ENCODE measurements around the gene FOCAD.

DNA sequence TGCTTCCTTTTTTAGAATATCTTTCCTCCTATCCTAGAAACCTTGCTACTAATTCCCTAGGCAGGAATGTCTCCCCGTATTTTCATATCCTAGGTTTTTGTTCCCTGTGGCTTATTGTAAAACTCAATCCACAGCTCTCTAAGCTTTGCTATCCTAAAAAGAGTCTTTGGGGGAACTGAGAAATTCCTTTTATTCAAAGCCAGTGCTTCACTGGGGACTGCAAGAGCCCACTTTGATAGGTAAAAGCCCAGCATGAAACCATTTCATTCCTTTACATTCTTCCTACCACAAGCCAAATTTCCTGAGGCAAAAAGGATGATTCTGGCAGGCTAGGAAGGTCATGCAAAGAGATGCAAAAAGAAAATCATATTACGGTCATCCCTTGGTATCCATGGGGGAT is 353.2 kb downstream of the FOCAD start:
- TF ChIP-seq, protein P1, sequence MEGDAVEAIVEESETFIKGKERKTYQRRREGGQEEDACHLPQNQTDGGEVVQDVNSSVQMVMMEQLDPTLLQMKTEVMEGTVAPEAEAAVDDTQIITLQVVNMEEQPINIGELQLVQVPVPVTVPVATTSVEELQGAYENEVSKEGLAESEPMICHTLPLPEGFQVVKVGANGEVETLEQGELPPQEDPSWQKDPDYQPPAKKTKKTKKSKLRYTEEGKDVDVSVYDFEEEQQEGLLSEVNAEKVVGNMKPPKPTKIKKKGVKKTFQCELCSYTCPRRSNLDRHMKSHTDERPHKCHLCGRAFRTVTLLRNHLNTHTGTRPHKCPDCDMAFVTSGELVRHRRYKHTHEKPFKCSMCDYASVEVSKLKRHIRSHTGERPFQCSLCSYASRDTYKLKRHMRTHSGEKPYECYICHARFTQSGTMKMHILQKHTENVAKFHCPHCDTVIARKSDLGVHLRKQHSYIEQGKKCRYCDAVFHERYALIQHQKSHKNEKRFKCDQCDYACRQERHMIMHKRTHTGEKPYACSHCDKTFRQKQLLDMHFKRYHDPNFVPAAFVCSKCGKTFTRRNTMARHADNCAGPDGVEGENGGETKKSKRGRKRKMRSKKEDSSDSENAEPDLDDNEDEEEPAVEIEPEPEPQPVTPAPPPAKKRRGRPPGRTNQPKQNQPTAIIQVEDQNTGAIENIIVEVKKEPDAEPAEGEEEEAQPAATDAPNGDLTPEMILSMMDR (IDR thresholded peaks at IDR 0.05): no peak
- TF ChIP-seq EZH2 (IDR thresholded peaks at IDR 0.05): no peak
- TF ChIP-seq EZH2phosphoT487 (IDR thresholded peaks at IDR 0.05): no peak

All from neural progenitor cell (in vitro differentiated cells).